Gastroesophageal sphincter (tissue), 4 donors: ENCODE data around the gene PRDM1. TPM values are rescaled to one million over a fixed set of nuclear protein-coding genes. Genes with fewer than 3 reads are reported as not detected.

Experiments used
- ATAC-seq: fragments of 150-250 bp; one replicate; pipeline ENCODE4 v1.9.1; 2016; ENCODE audit warnings: mild to moderate bottlenecking, moderate library complexity
- H3K27ac ChIP-seq, 4 donors: fragments of 200-600 bp; sonication (generic) in 3 of 4; 1 replicate in 3 of 4; 2 replicates in 1 of 4; pipeline ENCODE4 v1.5.1; 2016 to 2019
- H3K27me3 ChIP-seq: fragments of 200-600 bp; sonication (generic); one replicate; pipeline ENCODE4 v1.5.1; 2019
- H3K36me3 ChIP-seq, 2 donors: fragments of 200-600 bp; sonication (generic); one replicate each; pipeline ENCODE4 v1.5.1; 2019; ENCODE audit warnings: control low read depth in 1 of 2
- H3K4me1 ChIP-seq, 3 donors: fragments of 200-600 bp; sonication (generic); 1 replicate in 2 of 3; 2 replicates in 1 of 3; pipeline ENCODE4 v1.5.1; 2016 to 2019; ENCODE audit warnings: control low read depth in 2 of 3
- H3K4me3 ChIP-seq, 2 donors: fragments of 200-600 bp; sonication (generic); one replicate each; pipeline ENCODE4 v1.5.1; 2019; ENCODE audit warnings: mild to moderate bottlenecking in 1 of 2, moderate library complexity in 1 of 2
- H3K9me3 ChIP-seq, 3 donors: fragments of 200-600 bp; sonication (generic); one replicate each; pipeline ENCODE4 v1.5.1; 2017 to 2019; ENCODE audit warnings: control low read depth in 2 of 3
- EP300 ChIP-seq: sonication (generic); formaldehyde crosslinking; IDR thresholded peaks from one replicate; pipeline ENCODE4 v1.6.1; 2017; ENCODE audit warnings: antibody characterized with exemption, mild to moderate bottlenecking
- POLR2A ChIP-seq, 2 donors: fragments of 450-650 bp; IDR thresholded peaks; one replicate each; pipeline ENCODE4 v1.6.1; 2017; ENCODE audit warnings: antibody characterized with exemption in 2 of 2, mild to moderate bottlenecking in 2 of 2, moderate library complexity in 1 of 2
- POLR2AphosphoS5 ChIP-seq: sonication (generic); formaldehyde crosslinking; IDR thresholded peaks from one replicate; pipeline ENCODE4 v1.6.1; 2017; ENCODE audit warnings: antibody characterized with exemption
- WGBS, 2 donors: methylation state at CpG; one replicate each; pipeline ENCODE4 v1.1.5; 2018; ENCODE audit warnings: low coverage in 1 of 2; 5-methylcytosine and 5-hydroxymethylcytosine counted together
- total RNA-seq, 4 donors: library from RNA; depleted of rRNA; stranded (reverse); fragments of >200 nt; gene quantifications; one replicate each; pipeline ENCODE4 v1.1.0, GENCODE V29; 2016
- TF ChIP-seq, protein P1 (sequence below), 4 experiments: fragments of 200-600 bp in 2 of 4; fragments of 450-650 bp in 2 of 4; sonication (generic) in 1 of 4; IDR thresholded peaks; one replicate each; pipeline ENCODE4 v1.5.1; 2017 to 2019; ENCODE audit warnings: antibody characterized with exemption in 4 of 4, mild to moderate bottlenecking in 2 of 4, moderate library complexity in 2 of 4

The PRDM1 gene
- total RNA-seq, 4 donors from 2014 or later: 1.8 to 4.0 (median 3.2) TPM

DNA sequence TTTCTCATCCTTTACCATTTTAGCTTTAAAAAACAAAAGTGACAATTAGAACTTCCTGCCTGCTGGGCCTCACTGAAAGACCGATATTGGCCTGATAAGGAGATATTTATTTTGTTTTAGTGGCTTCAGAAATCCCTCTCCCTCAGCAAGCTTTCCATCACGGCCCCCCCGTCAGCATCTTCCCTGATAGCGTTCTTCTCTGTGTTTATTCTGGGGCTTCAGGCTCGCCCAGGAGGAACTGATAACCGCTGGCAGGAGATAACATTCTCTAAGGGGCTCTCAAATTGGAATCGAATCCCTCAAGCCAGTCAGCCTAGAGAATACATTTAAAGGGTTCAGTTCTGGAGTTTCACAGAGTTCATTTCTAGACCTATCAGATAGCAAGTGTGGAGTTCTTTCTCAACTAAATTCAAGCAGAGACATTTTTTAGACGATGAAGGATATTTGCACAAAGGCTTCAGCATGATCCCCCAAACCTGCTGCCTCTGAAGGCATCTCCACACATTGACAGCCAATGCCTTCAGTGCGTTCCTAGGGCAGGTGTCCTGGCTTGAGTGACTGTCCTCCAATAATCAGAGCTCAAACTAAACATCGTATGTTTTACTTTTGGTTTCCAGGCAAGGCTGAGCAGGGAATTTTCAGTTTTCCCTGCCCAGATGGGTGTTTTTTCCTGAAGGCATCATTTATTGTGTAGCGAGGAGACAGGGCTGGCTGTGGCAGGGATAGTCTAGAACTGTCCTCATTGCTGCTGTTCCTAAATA is 17.0 kb downstream of the PRDM1 start:
- Histone ChIP-seq H3K27me3 (peaks cover 29% of the 10 kb centered on the region), H3K9me3 (no peaks in the 10 kb centered on the region), H3K4me1 (peaks cover 0 to 11% (median 0%) of the 10 kb centered on the region in 3 donors), H3K27ac (no peak overlapping the region), H3K36me3 (peaks cover 0 to 20% of the 10 kb centered on the region in 2 donors), H3K4me3 (peak overlapping the region in 1 of 2 donors; percentile 20)
- TF ChIP-seq POLR2A (IDR thresholded peaks at IDR 0.05): no peak
- TF ChIP-seq POLR2AphosphoS5: no peak
- no peak for TF ChIP-seq EP300
- TF ChIP-seq, protein P1, sequence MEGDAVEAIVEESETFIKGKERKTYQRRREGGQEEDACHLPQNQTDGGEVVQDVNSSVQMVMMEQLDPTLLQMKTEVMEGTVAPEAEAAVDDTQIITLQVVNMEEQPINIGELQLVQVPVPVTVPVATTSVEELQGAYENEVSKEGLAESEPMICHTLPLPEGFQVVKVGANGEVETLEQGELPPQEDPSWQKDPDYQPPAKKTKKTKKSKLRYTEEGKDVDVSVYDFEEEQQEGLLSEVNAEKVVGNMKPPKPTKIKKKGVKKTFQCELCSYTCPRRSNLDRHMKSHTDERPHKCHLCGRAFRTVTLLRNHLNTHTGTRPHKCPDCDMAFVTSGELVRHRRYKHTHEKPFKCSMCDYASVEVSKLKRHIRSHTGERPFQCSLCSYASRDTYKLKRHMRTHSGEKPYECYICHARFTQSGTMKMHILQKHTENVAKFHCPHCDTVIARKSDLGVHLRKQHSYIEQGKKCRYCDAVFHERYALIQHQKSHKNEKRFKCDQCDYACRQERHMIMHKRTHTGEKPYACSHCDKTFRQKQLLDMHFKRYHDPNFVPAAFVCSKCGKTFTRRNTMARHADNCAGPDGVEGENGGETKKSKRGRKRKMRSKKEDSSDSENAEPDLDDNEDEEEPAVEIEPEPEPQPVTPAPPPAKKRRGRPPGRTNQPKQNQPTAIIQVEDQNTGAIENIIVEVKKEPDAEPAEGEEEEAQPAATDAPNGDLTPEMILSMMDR (IDR thresholded peaks at IDR 0.05): no peak
- ATAC-seq: no peak
- WGBS, 2 donors: 22 to 49% methylated on average over 3 to 8 of the region's 11 CpGs

GRCh38 chr6:106103728-106104109 is 17.6 kb downstream of the PRDM1 start:
- TF ChIP-seq, protein P1 (IDR thresholded peaks at IDR 0.05): no peak
- TF ChIP-seq POLR2A (IDR thresholded peaks at IDR 0.05): no peak
- no peak for TF ChIP-seq POLR2AphosphoS5
- no peak for TF ChIP-seq EP300
- Histone ChIP-seq H3K4me1 (peaks cover 0 to 6% (median 0%) of the 10 kb centered on the region in 3 donors), H3K27me3 (peaks cover 24% of the 10 kb centered on the region), H3K4me3 (peak overlapping the region in 1 of 2 donors; percentile 20), H3K9me3 (no peaks in the 10 kb centered on the region), H3K27ac (no peak overlapping the region), H3K36me3 (peaks cover 0 to 20% of the 10 kb centered on the region in 2 donors)
- 47 to 100% methylated on average over 4 to 8 of the region's 9 CpGs for WGBS, 2 donors
- ATAC-seq: no peak

GRCh38 chr6:106104476-106104875 is 18.3 kb downstream of the PRDM1 start:
- Histone ChIP-seq H3K27ac (no peak overlapping the region), H3K4me1 (no peaks in the 10 kb centered on the region), H3K27me3 (peaks cover 16% of the 10 kb centered on the region), H3K9me3 (no peaks in the 10 kb centered on the region), H3K4me3 (no peak overlapping the region), H3K36me3 (peaks cover 0 to 20% of the 10 kb centered on the region in 2 donors)
- WGBS, 2 donors: 96% methylated on average over 7 of the region's 7 CpGs; no CpG with 5 or more reads in 1 of the 2 donors
- TF ChIP-seq POLR2AphosphoS5 (no peak), EP300 (no peak), POLR2A (IDR thresholded peaks at IDR 0.05) (no peak)
- TF ChIP-seq, protein P1 (IDR thresholded peaks at IDR 0.05): no peak
- no peak for ATAC-seq

DNA sequence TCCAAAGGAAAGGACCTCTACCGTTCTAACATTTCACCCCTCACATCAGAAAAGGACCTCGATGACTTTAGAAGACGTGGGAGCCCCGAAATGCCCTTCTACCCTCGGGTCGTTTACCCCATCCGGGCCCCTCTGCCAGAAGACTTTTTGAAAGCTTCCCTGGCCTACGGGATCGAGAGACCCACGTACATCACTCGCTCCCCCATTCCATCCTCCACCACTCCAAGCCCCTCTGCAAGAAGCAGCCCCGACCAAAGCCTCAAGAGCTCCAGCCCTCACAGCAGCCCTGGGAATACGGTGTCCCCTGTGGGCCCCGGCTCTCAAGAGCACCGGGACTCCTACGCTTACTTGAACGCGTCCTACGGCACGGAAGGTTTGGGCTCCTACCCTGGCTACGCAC is 18.8 kb downstream of the PRDM1 start:
- TF ChIP-seq POLR2AphosphoS5: no peak
- TF ChIP-seq, protein P1 (IDR thresholded peaks at IDR 0.05): no peak
- TF ChIP-seq POLR2A (IDR thresholded peaks at IDR 0.05): no peak
- no peak for TF ChIP-seq EP300
- Histone ChIP-seq H3K4me1 (no peaks in the 10 kb centered on the region), H3K4me3 (no peak overlapping the region), H3K9me3 (no peaks in the 10 kb centered on the region), H3K27me3 (peaks cover 15% of the 10 kb centered on the region), H3K36me3 (peaks cover 0 to 20% of the 10 kb centered on the region in 2 donors), H3K27ac (no peak overlapping the region)
- ATAC-seq: no peak
- 92 to 96% methylated on average over 16 to 19 of the region's 21 CpGs for WGBS, 2 donors

- no peaks in the 10 kb centered on the region for H3K9me3 ChIP-seq
- H3K4me1 ChIP-seq: no peaks in the 10 kb centered on the region
- 94% methylated on average over 7 of the region's 22 CpGs; no CpG with 5 or more reads in 1 of the 2 donors for whole genome bisulfite sequencing, 2 donors
- H3K27me3 ChIP-seq: peaks cover 15% of the 10 kb centered on the region
- no peak for ATAC-seq
- H3K27ac ChIP-seq: no peak overlapping the region
- no peak overlapping the region for H3K4me3 ChIP-seq
- TF ChIP-seq, protein P1 (IDR thresholded peaks at IDR 0.05): no peak
- no peak for TF ChIP-seq POLR2A (IDR thresholded peaks at IDR 0.05)
- TF ChIP-seq EP300: no peak
- TF ChIP-seq POLR2AphosphoS5: no peak
- H3K36me3 ChIP-seq: peaks cover 0 to 20% of the 10 kb centered on the region in 2 donors
Observed at GRCh38 chr6:106105493-106105892, 19.4 kb downstream of the PRDM1 start.
